ENCODE measurements around the gene KCNT1.

Gene KCNT1

DNA sequence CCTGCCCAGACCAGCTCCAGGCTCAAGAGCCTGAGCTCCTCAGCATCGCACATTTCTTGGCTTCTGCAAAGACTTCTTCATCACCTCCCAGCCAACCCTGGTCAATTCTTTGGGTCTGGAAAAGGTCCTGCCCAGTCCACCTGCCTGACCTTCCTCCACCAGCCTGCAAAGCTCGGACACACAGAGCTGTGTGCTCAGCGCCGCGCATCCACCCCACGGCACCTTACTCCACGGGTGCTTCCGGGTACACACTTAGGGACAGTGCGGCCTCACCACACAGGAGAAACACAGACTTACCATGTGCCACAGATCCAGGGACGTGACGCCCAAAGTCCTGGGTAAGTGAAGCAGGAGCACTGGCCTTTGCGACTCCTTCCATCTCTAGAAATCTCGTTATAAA, 97.3 kb downstream of the KCNT1 start:
- Mint-ChIP-seq H3K27ac (no peak overlapping the region), H3K4me3 (no peak overlapping the region), H3K4me1 (no peaks in the 10 kb centered on the region), H3K27me3 (no peaks in the 10 kb centered on the region), H3K9me3 (no peaks in the 10 kb centered on the region), H3K36me3 (no peaks in the 10 kb centered on the region)
- DNase-seq, result no peak
- CTCF ChIA-PET, result no interaction called here

GRCh38 chr9:135801070-135801469, 99.1 kb downstream of the KCNT1 start:
- Mint-ChIP-seq H3K27ac (peak overlapping the region; percentile 24), H3K36me3 (no peaks in the 10 kb centered on the region), H3K9me3 (no peaks in the 10 kb centered on the region), H3K4me3 (no peak overlapping the region), H3K4me1 (peaks cover 3% of the 10 kb centered on the region), H3K27me3 (no peaks in the 10 kb centered on the region)
- CTCF ChIA-PET, result no interaction called here
- no peak for DNase-seq

GRCh38 chr9:135802876-135803419, 101.0 kb downstream of the KCNT1 start:
- CTCF ChIA-PET, result no interaction called here
- H3K27me3 Mint-ChIP-seq, result no peaks in the 10 kb centered on the region
- H3K36me3 Mint-ChIP-seq, result no peaks in the 10 kb centered on the region
- H3K4me3 Mint-ChIP-seq, result no peak overlapping the region
- H3K9me3 Mint-ChIP-seq, result no peaks in the 10 kb centered on the region
- DNase-seq, result no peak
- peaks cover 4% of the 10 kb centered on the region for H3K4me1 Mint-ChIP-seq
- H3K27ac Mint-ChIP-seq, result no peak overlapping the region

DNA sequence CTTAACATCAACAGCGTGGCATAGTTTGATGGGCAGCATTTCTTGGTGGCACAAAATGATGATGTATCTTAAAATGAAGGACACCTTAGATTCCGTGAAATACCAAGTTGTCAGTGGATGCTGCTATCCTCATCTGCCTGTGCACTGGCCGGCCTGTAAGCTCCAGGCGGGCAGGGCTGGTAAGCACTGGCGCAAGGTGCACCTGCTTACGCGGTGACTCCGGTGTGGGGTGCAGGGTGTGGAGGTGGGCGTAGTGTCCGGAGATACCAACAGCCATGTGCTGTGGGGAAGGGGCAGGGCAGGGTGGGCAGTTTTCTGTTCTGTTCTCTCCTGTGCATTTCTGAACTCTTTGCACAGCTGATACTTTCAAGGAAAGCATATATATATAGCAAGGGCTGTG, 101.5 kb downstream of the KCNT1 start:
- Mint-ChIP-seq H3K27me3 (no peaks in the 10 kb centered on the region), H3K27ac (no peak overlapping the region), H3K4me3 (no peak overlapping the region), H3K36me3 (no peaks in the 10 kb centered on the region), H3K9me3 (no peaks in the 10 kb centered on the region), H3K4me1 (peaks cover 4% of the 10 kb centered on the region)
- no peak for DNase-seq
- CTCF ChIA-PET, result no interaction called here

- H3K27me3 Mint-ChIP-seq, result no peaks in the 10 kb centered on the region
- CTCF ChIA-PET, result no interaction called here
- no peak overlapping the region for H3K4me3 Mint-ChIP-seq
- DNase-seq, result no peak
- H3K36me3 Mint-ChIP-seq, result no peaks in the 10 kb centered on the region
- peaks cover 4% of the 10 kb centered on the region for H3K4me1 Mint-ChIP-seq
- H3K27ac Mint-ChIP-seq, result no peak overlapping the region
- no peaks in the 10 kb centered on the region for H3K9me3 Mint-ChIP-seq
Measured at GRCh38 chr9:135804581-135805421, 102.8 kb downstream of the KCNT1 start.

GRCh38 chr9:135805422-135806022, 103.5 kb downstream of the KCNT1 start:
- CTCF ChIA-PET, result no interaction called here
- DNase-seq, result no peak
- Mint-ChIP-seq H3K27ac (no peak overlapping the region), H3K9me3 (no peaks in the 10 kb centered on the region), H3K4me1 (peaks cover 4% of the 10 kb centered on the region), H3K4me3 (no peak overlapping the region), H3K36me3 (peaks cover 2% of the 10 kb centered on the region), H3K27me3 (no peaks in the 10 kb centered on the region)

DNA sequence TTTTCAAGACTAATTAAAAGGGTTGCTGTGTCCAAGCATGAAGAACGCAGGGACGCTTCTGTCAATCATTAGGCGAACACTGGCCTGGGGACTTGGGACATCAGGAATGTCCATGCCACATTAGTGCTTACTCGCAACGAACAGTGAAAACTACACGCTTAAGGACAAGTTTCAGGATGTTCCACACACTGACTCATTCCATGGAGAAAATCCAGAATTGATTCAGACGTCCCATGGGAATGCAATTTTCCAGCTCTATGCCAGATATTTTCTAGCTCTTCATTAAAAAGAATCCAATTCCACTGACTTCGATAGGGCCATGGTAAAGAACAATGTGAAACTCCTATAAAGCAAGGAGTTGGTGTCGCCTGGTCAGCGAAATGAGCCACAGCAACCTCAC, 107.2 kb downstream of the KCNT1 start:
- Mint-ChIP-seq H3K4me1 (peaks cover 4% of the 10 kb centered on the region), H3K36me3 (peaks cover 13% of the 10 kb centered on the region), H3K27ac (no peak overlapping the region), H3K9me3 (no peaks in the 10 kb centered on the region), H3K4me3 (no peak overlapping the region), H3K27me3 (no peaks in the 10 kb centered on the region)
- DNase-seq, result no peak
- CTCF ChIA-PET, result no interaction called here

DNA sequence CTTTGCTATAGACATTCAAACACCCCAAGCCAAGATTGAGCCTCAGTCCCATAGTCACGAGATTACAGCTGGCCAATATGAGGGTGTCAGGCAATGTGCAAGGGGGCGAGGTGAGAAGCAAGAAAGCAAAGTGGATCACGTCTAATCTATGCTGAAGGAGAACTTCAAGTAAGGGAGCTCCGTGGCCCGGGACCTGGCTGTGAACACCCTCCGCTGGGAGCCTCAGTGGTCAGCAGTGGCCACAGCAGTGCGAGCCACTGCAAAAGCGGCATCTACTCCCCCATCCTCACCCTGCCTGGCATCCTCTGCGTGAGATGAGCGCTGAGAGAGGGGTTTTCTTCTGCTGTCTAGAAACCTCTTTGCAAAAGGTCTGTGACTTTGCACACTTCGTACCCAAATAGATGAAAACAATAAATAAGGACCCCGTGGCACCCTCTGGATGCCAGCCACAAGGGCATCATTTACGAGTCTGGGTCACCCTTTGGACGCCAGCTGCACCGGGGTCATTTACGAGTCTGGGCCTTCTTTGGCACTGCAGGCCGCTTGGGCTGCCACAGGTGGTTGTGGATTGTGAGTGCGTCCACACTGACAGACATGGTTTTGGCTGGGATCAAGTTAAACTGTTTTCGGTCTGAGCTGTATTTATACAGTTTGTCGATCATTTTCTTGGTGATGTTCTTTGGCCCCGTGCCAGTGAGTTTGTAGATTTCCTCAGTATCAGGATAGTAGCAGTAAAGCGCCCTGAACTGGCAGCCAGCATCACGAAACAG, 109.0 kb downstream of the KCNT1 start:
- Mint-ChIP-seq H3K27me3 (no peaks in the 10 kb centered on the region), H3K36me3 (peaks cover 17% of the 10 kb centered on the region), H3K4me1 (peaks cover 1% of the 10 kb centered on the region), H3K27ac (no peak overlapping the region), H3K9me3 (no peaks in the 10 kb centered on the region), H3K4me3 (no peak overlapping the region)
- peak; percentile 9 for DNase-seq
- CTCF ChIA-PET, result no interaction called here

- Mint-ChIP-seq H3K9me3 (no peaks in the 10 kb centered on the region), H3K27ac (no peak overlapping the region), H3K27me3 (no peaks in the 10 kb centered on the region), H3K4me1 (no peaks in the 10 kb centered on the region), H3K4me3 (no peak overlapping the region), H3K36me3 (peaks cover 20% of the 10 kb centered on the region)
- CTCF ChIA-PET, result interaction anchor here (1.2 kb wide), 1 partner anchor 52 kb away, joined by 3 read pairs; no protein-coding TSS in a partner anchor
- no peak for DNase-seq
Measured at GRCh38 chr9:135811801-135812200, 109.8 kb downstream of the KCNT1 start.

- Mint-ChIP-seq H3K27ac (no peak overlapping the region), H3K9me3 (no peaks in the 10 kb centered on the region), H3K4me1 (no peaks in the 10 kb centered on the region), H3K27me3 (no peaks in the 10 kb centered on the region), H3K4me3 (no peak overlapping the region), H3K36me3 (peaks cover 20% of the 10 kb centered on the region)
- CTCF ChIA-PET, result no interaction called here
- DNase-seq, result peak; percentile 7
Measured at GRCh38 chr9:135812961-135813360, 111.0 kb downstream of the KCNT1 start.

GRCh38 chr9:135813671-135814290, 111.8 kb downstream of the KCNT1 start:
- Mint-ChIP-seq H3K4me3 (no peak overlapping the region), H3K36me3 (peaks cover 22% of the 10 kb centered on the region), H3K9me3 (no peaks in the 10 kb centered on the region), H3K27ac (no peak overlapping the region), H3K27me3 (no peaks in the 10 kb centered on the region), H3K4me1 (no peaks in the 10 kb centered on the region)
- no peak for DNase-seq
- CTCF ChIA-PET, result no interaction called here

DNA sequence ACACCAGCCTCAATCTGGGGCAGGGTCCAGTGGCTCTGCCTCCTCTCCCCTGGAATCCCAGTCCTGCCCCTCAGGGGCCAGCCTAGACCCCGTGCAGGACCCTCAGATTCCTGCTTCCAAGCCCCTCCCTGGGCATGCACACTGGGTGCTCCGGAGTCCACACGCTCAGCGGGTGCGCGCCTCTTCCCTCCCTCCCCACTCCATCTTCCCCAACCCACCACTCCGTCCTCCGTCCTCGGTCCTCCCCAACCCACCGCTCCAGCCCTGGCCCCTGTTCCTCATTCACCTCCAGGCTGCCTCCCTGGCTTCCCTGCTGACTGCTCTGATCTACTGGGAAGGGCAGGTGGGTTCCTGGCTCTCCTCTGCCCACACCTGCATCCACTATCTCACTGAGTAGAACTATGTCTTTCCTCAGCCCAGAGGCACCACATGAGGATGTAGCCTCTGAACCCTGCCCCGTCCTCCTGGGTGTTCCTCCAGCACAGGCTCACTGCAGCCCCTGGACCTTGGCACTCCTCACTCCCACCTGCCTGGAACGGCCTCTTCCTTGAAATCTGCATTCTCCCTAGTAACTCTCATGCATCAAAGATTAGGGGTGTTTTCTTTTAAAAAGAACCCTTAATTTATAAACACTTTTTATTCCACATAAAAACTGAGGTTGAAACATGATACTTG, 112.6 kb downstream of the KCNT1 start:
- CTCF ChIA-PET, result no interaction called here
- DNase-seq, result no peak
- H3K27ac Mint-ChIP-seq, result no peak overlapping the region
- no peaks in the 10 kb centered on the region for H3K27me3 Mint-ChIP-seq
- no peaks in the 10 kb centered on the region for H3K4me1 Mint-ChIP-seq
- H3K9me3 Mint-ChIP-seq, result no peaks in the 10 kb centered on the region
- H3K4me3 Mint-ChIP-seq, result no peak overlapping the region
- H3K36me3 Mint-ChIP-seq, result peaks cover 25% of the 10 kb centered on the region

GRCh38 chr9:135815413-135815812, 113.4 kb downstream of the KCNT1 start:
- Mint-ChIP-seq H3K4me1 (no peaks in the 10 kb centered on the region), H3K27ac (peak overlapping the region; percentile 33), H3K27me3 (no peaks in the 10 kb centered on the region), H3K36me3 (peaks cover 24% of the 10 kb centered on the region), H3K4me3 (no peak overlapping the region), H3K9me3 (no peaks in the 10 kb centered on the region)
- CTCF ChIA-PET, result no interaction called here
- no peak for DNase-seq

Data from activated naive CD4-positive, alpha-beta T cell treated with anti-CD3 and anti-CD28 coated beads, Interleukin-2, amount 10 ng/mL, durations not matched to agents 7 days and 5 days (primary cell).